Heart right ventricle (tissue), 16 donors: ENCODE results near the gene WASF2. TPM values are rescaled to one million over a fixed set of nuclear protein-coding genes. Genes with fewer than 3 reads are reported as not detected.

ENCODE experiments used
- ATAC-seq, 8 donors: fragments of 200-7000 bp; cut with Tn5 transposase; one replicate each; pipeline ENCODE4 v1.9.1; 2020; ENCODE audit warnings: mild to moderate bottlenecking in 8 of 8, moderate library complexity in 8 of 8, moderate number of reproducible peaks in 1 of 8
- DNase-seq, 2 donors: peaks; one replicate each; pipeline ENCODE4 v3.0.0-alpha.2; 2020
- H3K27ac ChIP-seq, 10 donors: fragments of 200-600 bp; sonication (generic) in 2 of 10; one replicate each; pipeline versions ENCODE4 v1.5.0 to v1.8.0; 2020 to 2022; ENCODE audit warnings: mild to moderate bottlenecking in 3 of 10
- H3K27me3 ChIP-seq, 7 donors: fragments of 200-600 bp; one replicate each; pipeline ENCODE4 v1.8.0; 2021 to 2022; ENCODE audit warnings: mild to moderate bottlenecking in 2 of 7
- H3K36me3 ChIP-seq, 9 donors: fragments of 200-600 bp; sonication (generic) in 1 of 9; one replicate each; pipeline versions ENCODE4 v1.5.0 to v1.8.0; 2020 to 2022; ENCODE audit warnings: mild to moderate bottlenecking in 2 of 9
- H3K4me1 ChIP-seq, 9 donors: fragments of 200-600 bp; sonication (generic) in 1 of 9; one replicate each; pipeline versions ENCODE4 v1.5.0 to v1.8.0; 2020 to 2022; ENCODE audit warnings: mild to moderate bottlenecking in 4 of 9
- H3K4me3 ChIP-seq, 10 donors: fragments of 200-600 bp; sonication (generic) in 2 of 10; one replicate each; pipeline versions ENCODE4 v1.5.0 to v1.8.0; 2020 to 2022; ENCODE audit warnings: mild to moderate bottlenecking in 7 of 10, moderate library complexity in 2 of 10
- H3K9me3 ChIP-seq, 11 donors: fragments of 200-600 bp in 10 of 11; sonication (generic) in 2 of 11; one replicate each; pipeline versions ENCODE4 v1.5.0 to v1.8.0; 2013 to 2022; ENCODE audit warnings: mild to moderate bottlenecking in 2 of 11, control low read depth in 1 of 11, moderate library complexity in 1 of 11
- CTCF ChIP-seq, 9 donors: fragments of 200-600 bp; sonication (generic) in 2 of 9; IDR thresholded peaks; one replicate each; pipeline versions ENCODE4 v1.5.0 to v1.8.0; 2021 to 2022; ENCODE audit warnings: antibody characterized with exemption in 9 of 9, mild to moderate bottlenecking in 5 of 9, moderate library complexity in 1 of 9
- WGBS, 2 donors: extraction: QIAGEN DNeasy Blood & Tissue Kit; methylation state at CpG; one replicate each; pipeline ENCODE4 v1.1.7; 2013; ENCODE audit warnings: inconsistent platforms in 1 of 2; 5-methylcytosine and 5-hydroxymethylcytosine counted together
- intact Hi-C, 10 donors: fragments of 100-400 bp; cut with DNase I; formaldehyde crosslinking; loops; one replicate each; pipeline versions ENCODE4 v1.11.1 to v1.14.2; 2022
- polyA plus RNA-seq, 2 donors: library from polyadenylated mRNA; stranded (reverse); fragments of 200-250 nt; gene quantifications; one replicate each; pipeline ENCODE4 v1.2.3, GENCODE V29; 2013
- total RNA-seq, 10 donors: library from RNA; stranded (reverse); fragmentation: NEBNext Ultra II Directional in 3 of 10; extraction: Animal tissue kit (Norgen Biotek cat#: 25700) in 3 of 10; gene quantifications; one replicate each; pipeline versions ENCODE4 v1.2.1 to v1.2.4, GENCODE V29; 2021 to 2023
- donor health status: Arrhythmogenic right ventricular cardiomyopathy.
- donor health status: ischemic (EF 13 %, LVEDD 7.1; RV severe dilation, severe dysfunction).
- donor health status: healthy with polysubstance abuse.
- donor health status: DM: no; HTN: yes; CAD: no.
- donor health status: DM: no; HTN: no; CAD: no.
- donor health status: ischemic (EF 25% LVEDD 6.9; RV normal size, moderate dysfunction).
- donor health status: ischemic (EF 25% LVEDD 5.7; RV mildly dilated, moderate dysfunction).
- donor health status: healthy.
- donor health status: DM: yes; HTN: yes; CAD: no.
- donor health status: Ischemic cardiomyopathy.
- donor health status: ischemic (EF 35%, LVEDD 5.7; RV mildly dilated, moderate dysfunction).
- donor health status: nonischemic (EF 11% LVEDD 7.7; RV severe dilation, severe dysfunction).
- donor health status: DM: yes; HTN: yes; CAD: no.
- donor health status: PGD.
- donor health status: ischemic (EF 29% LVEDD 5.4; RV normal size, mild dysfunction).
- donor health status: nonischemic (EF 23%, LVEDD 6.1; RV moderate dilation, normal function).

The WASF2 gene
- total and polyA plus RNA-seq, 12 donors = 19.6 to 75.4 (median 50.5) TPM

GRCh38 chr1:27431601-27431940 lies 58.4 kb downstream of the WASF2 start:
- ATAC-seq = no peak
- intact Hi-C loops = loop anchor here in 5 of 10 donors (2.0 to 5.0 kb wide), 5 partner anchors 51 to 126 kb away; partner anchors contain the start of gene WASF2 (in 1 of the 5)
- Histone ChIP-seq H3K27ac (peak overlapping the region; percentile 78 to 88 (median 86)), H3K4me1 (peaks cover 36 to 100% (median 97%) of the 10 kb centered on the region in 9 donors), H3K9me3 (no peaks in the 10 kb centered on the region), H3K4me3 (peak overlapping the region in 1 of 10 donors; percentile 30), H3K36me3 (peaks cover 0 to 19% (median 0%) of the 10 kb centered on the region in 9 donors), H3K27me3 (no peaks in the 10 kb centered on the region)
- no peak for TF ChIP-seq CTCF (IDR thresholded peaks at IDR 0.05)
- 86 to 91% methylated on average over 2 of the region's 2 CpGs for WGBS, 2 donors
- DNase-seq = no peak

GRCh38 chr1:27430903-27431600 lies 58.9 kb downstream of the WASF2 start:
- H3K27me3 ChIP-seq = no peaks in the 10 kb centered on the region
- peaks cover 0 to 24% (median 0%) of the 10 kb centered on the region in 9 donors for H3K36me3 ChIP-seq
- peak; percentile 13 to 76 (median 38) for ATAC-seq
- peaks cover 31 to 100% (median 97%) of the 10 kb centered on the region in 9 donors for H3K4me1 ChIP-seq
- WGBS, 2 donors = 3% methylated on average over 1 of the region's 1 CpG
- intact Hi-C loops = loop anchor here in 5 of 10 donors (2.0 to 5.0 kb wide), 5 partner anchors 51 to 126 kb away; partner anchors contain the start of gene WASF2 (in 1 of the 5)
- TF ChIP-seq CTCF (IDR thresholded peaks at IDR 0.05) = peak in 3 of 9 donors; percentile 37 to 46 (median 43)
- H3K27ac ChIP-seq = peak overlapping the region; percentile 78 to 88 (median 86)
- peak overlapping the region in 3 of 10 donors; percentile 8 to 30 (median 19) for H3K4me3 ChIP-seq
- H3K9me3 ChIP-seq = no peaks in the 10 kb centered on the region
- peak in 1 of 2 donors; percentile 50 for DNase-seq

GRCh38 chr1:27429029-27429425 lies 60.9 kb downstream of the WASF2 start:
- intact Hi-C loops = loop anchor here in 1 of 10 donors (1.0 to 5.0 kb wide), 3 partner anchors 61 to 173 kb away; partner anchors contain the start of genes AHDC1, MAP3K6 and WASF2
- no peak for TF ChIP-seq CTCF (IDR thresholded peaks at IDR 0.05)
- Histone ChIP-seq H3K4me3 (peak overlapping the region in 5 of 10 donors; percentile 2 to 34 (median 21)), H3K9me3 (no peaks in the 10 kb centered on the region), H3K27ac (peak overlapping the region; percentile 78 to 88 (median 86)), H3K4me1 (peaks cover 27 to 98% (median 95%) of the 10 kb centered on the region in 9 donors), H3K36me3 (peaks cover 0 to 45% (median 4%) of the 10 kb centered on the region in 9 donors), H3K27me3 (no peaks in the 10 kb centered on the region)
- ATAC-seq (peak in 4 of 8 donors; percentile 13 to 28 (median 22)), DNase-seq (no peak)
- 7 to 26% methylated on average over 2 of the region's 2 CpGs for WGBS, 2 donors

GRCh38 chr1:27428316-27429028 lies 61.5 kb downstream of the WASF2 start:
- intact Hi-C loops = loop anchor here in 1 of 10 donors (1.0 to 5.0 kb wide), 3 partner anchors 62 to 174 kb away; partner anchors contain the start of genes AHDC1, MAP3K6 and WASF2
- 16 to 19% methylated on average over 17 of the region's 17 CpGs for WGBS, 2 donors

More at GRCh38 chr1:27428316-27429028, 61.5 kb downstream of the WASF2 start:
- Histone ChIP-seq H3K36me3 (peaks cover 0 to 47% (median 4%) of the 10 kb centered on the region in 9 donors), H3K4me1 (peaks cover 24 to 97% (median 94%) of the 10 kb centered on the region in 9 donors), H3K27me3 (no peaks in the 10 kb centered on the region), H3K4me3 (peak overlapping the region in 5 of 10 donors; percentile 2 to 34 (median 21)), H3K9me3 (no peaks in the 10 kb centered on the region), H3K27ac (peak overlapping the region; percentile 78 to 88 (median 86))
- TF ChIP-seq CTCF (IDR thresholded peaks at IDR 0.05) = peak in 1 of 9 donors; percentile 15
- ATAC-seq (peak; percentile 40 to 83 (median 75)), DNase-seq (peak; percentile 50)
